Measurements from ENCODE around the gene USP6NL. TPM values are rescaled to one million over a fixed set of nuclear protein-coding genes. Genes with fewer than 3 reads are reported as not detected.

The USP6NL gene
- total and polyA plus RNA-seq, 9 of the 15 experiments (the other 6 are each of a cell fraction or from before 2014, with no cell fraction given) = 3.2 to 26.6 (median 19.8) TPM

DNA sequence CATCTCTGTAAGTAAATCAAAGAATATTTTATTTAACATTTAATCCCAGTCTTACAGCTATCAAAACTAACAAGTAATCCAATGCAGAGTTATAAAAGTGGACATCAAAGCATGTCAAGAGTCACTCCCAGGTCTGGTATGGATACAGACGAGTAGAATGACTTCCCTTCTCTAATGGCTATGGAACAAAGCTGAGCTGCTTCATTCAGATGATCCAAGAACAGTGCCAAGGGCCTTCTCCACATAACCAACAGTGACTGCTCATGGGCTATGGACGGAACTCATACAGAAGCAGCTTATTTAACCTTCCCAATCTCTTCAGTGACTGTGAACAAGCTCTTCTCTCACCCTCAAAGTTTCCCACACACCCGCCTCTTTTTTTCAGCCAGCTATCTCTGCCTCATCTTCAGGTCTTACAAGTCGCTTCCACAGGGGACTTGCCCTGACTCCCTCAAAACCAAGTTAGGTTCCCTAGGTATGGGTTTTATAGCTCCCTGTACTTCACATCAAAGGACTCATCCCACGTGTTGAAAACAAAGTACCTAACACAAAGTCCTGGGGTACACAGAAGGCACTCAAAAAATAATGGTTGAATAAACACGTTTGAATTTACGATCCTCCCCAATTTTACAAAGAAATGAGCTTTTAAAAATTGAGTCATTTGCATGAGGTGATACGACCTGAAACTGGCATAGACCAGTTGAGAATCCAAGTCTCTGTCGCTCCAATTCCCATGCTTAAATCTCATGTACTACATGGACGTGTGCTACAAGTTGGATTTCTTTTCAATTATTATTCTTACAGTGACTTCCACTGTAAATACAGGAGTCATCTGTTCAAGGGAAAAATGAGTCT, 3.1 kb downstream of the USP6NL start (continued):
- TF ChIP-seq, protein P1, sequence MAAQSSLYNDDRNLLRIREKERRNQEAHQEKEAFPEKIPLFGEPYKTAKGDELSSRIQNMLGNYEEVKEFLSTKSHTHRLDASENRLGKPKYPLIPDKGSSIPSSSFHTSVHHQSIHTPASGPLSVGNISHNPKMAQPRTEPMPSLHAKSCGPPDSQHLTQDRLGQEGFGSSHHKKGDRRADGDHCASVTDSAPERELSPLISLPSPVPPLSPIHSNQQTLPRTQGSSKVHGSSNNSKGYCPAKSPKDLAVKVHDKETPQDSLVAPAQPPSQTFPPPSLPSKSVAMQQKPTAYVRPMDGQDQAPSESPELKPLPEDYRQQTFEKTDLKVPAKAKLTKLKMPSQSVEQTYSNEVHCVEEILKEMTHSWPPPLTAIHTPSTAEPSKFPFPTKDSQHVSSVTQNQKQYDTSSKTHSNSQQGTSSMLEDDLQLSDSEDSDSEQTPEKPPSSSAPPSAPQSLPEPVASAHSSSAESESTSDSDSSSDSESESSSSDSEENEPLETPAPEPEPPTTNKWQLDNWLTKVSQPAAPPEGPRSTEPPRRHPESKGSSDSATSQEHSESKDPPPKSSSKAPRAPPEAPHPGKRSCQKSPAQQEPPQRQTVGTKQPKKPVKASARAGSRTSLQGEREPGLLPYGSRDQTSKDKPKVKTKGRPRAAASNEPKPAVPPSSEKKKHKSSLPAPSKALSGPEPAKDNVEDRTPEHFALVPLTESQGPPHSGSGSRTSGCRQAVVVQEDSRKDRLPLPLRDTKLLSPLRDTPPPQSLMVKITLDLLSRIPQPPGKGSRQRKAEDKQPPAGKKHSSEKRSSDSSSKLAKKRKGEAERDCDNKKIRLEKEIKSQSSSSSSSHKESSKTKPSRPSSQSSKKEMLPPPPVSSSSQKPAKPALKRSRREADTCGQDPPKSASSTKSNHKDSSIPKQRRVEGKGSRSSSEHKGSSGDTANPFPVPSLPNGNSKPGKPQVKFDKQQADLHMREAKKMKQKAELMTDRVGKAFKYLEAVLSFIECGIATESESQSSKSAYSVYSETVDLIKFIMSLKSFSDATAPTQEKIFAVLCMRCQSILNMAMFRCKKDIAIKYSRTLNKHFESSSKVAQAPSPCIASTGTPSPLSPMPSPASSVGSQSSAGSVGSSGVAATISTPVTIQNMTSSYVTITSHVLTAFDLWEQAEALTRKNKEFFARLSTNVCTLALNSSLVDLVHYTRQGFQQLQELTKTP (IDR thresholded peaks at IDR 0.05; ENCODE audit: low read depth in 1 of 2, partially characterized antibody in 2 of 2) = peak; percentile 55 to 58
- TF ChIP-seq ZNF75A (CRISPR knock-in tag; IDR thresholded peaks at IDR 0.05) = 0 out of 2 replicates have a peak, but pooled peaks have one; percentile 72
- TF ChIP-seq, protein P2, sequence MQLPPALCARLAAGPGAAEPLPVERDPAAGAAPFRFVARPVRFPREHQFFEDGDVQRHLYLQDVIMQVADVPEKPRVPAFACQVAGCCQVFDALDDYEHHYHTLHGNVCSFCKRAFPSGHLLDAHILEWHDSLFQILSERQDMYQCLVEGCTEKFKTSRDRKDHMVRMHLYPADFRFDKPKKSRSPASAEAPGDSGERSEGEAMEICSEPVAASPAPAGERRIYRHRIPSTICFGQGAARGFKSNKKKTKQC (CRISPR knock-in tag; IDR thresholded peaks at IDR 0.05) = no peak
- TF ChIP-seq MLLT1 (IDR thresholded peaks at IDR 0.05) = peak; percentile 30 to 67; a peak in 2 of 4 replicates
- TF ChIP-seq, protein P3, sequence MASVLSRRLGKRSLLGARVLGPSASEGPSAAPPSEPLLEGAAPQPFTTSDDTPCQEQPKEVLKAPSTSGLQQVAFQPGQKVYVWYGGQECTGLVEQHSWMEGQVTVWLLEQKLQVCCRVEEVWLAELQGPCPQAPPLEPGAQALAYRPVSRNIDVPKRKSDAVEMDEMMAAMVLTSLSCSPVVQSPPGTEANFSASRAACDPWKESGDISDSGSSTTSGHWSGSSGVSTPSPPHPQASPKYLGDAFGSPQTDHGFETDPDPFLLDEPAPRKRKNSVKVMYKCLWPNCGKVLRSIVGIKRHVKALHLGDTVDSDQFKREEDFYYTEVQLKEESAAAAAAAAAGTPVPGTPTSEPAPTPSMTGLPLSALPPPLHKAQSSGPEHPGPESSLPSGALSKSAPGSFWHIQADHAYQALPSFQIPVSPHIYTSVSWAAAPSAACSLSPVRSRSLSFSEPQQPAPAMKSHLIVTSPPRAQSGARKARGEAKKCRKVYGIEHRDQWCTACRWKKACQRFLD (CRISPR knock-in tag; IDR thresholded peaks at IDR 0.05) = peak; percentile 31; the same call in 1 of the 2 replicates
- peak; percentile 45; the same call in 1 of the 2 replicates for TF ChIP-seq LEF1 (IDR thresholded peaks at IDR 0.05)
- 0 out of 2 replicates have a peak, but pooled peaks have one; percentile 26 for TF ChIP-seq ARID2 (IDR thresholded peaks at IDR 0.05)
- no peak for TF ChIP-seq ZNF24 (IDR thresholded peaks at IDR 0.05)
- TF ChIP-seq ZBTB7A (IDR thresholded peaks at IDR 0.05; ENCODE audit: borderline replicate concordance, control insufficient read depth, low read depth, low read length) = no peak
- no peak for TF ChIP-seq CHAMP1 (IDR thresholded peaks at IDR 0.05)
- TF ChIP-seq GATA2 (CRISPR knock-in tag; IDR thresholded peaks at IDR 0.05) = peak; percentile 70
- 0 out of 2 replicates have a peak, but pooled peaks have one; percentile 21 for TF ChIP-seq EHMT2 (IDR thresholded peaks at IDR 0.05)
- TF ChIP-seq RBBP5 (IDR thresholded peaks at IDR 0.05; ENCODE audit: borderline replicate concordance, insufficient read depth, low read length, poor library complexity, severe bottlenecking) = peak; percentile 30
- peak; percentile 54; the same call in 1 of the 2 replicates for TF ChIP-seq ZNF384 (IDR thresholded peaks at IDR 0.05; ENCODE audit: low read depth, low read length)
- TF ChIP-seq HDAC2 (IDR thresholded peaks at IDR 0.05) = peak; percentile 31; the same call in 1 of the 2 replicates
- no peak for TF ChIP-seq U2AF1 (optimal IDR thresholded peaks at IDR 0.05; ENCODE audit: low read depth, low read length)
